Chondrocyte (in vitro differentiated cells): ENCODE data around the gene PLCH1. TPM values are rescaled to one million over a fixed set of nuclear protein-coding genes. Genes with fewer than 3 reads are reported as not detected.

Experiments used
- DNase-seq: peaks from one replicate; pipeline ENCODE4 v3.0.0; 2021; ENCODE audit warnings: mixed read lengths, low spot score
- H3K27ac Mint-ChIP-seq: one replicate; pipeline ENCODE4 v1.8.0; 2021; ENCODE audit warnings: mild to moderate bottlenecking, moderate library complexity, mixed read lengths; ENCODE audit not compliant: unreplicated experiment
- H3K27me3 Mint-ChIP-seq: 2 replicates; pipeline ENCODE4 v1.8.0; 2021; ENCODE audit warnings: low read depth, mixed read lengths
- H3K36me3 Mint-ChIP-seq: 2 replicates; pipeline ENCODE4 v1.8.0; 2021; ENCODE audit warnings: low read depth, mixed read lengths
- H3K4me1 Mint-ChIP-seq: 2 replicates; pipeline ENCODE4 v1.8.0; 2021; ENCODE audit warnings: low read depth, mild to moderate bottlenecking, mixed read lengths
- H3K4me3 Mint-ChIP-seq: one replicate; pipeline ENCODE4 v1.8.0; 2021; ENCODE audit warnings: mild to moderate bottlenecking, moderate library complexity, mixed read lengths; ENCODE audit not compliant: unreplicated experiment
- H3K9me3 Mint-ChIP-seq: 2 replicates; pipeline ENCODE4 v1.8.0; 2021; ENCODE audit warnings: low read depth, mixed read lengths
- CTCF ChIP-seq: fragments of 200-600 bp; sonication (generic); IDR thresholded peaks from 2 replicates; pipeline ENCODE4 v1.5.0; 2021; ENCODE audit warnings: antibody characterized with exemption, mild to moderate bottlenecking, moderate library complexity
- total RNA-seq: library from RNA; stranded (reverse); gene quantifications from 3 replicates; pipeline ENCODE4 v1.2.1, GENCODE V29; 2021

Gene PLCH1
- total RNA-seq, 1 donor from 2014 or later, result 0.17 TPM

- Mint-ChIP-seq H3K27ac (no peak overlapping the region), H3K4me3 (no peak overlapping the region), H3K4me1 (no peaks in the 10 kb centered on the region), H3K9me3 (no peaks in the 10 kb centered on the region), H3K36me3 (no peaks in the 10 kb centered on the region), H3K27me3 (peaks cover 4% of the 10 kb centered on the region)
- no peak for TF ChIP-seq CTCF
- DNase-seq, result no peak
Measured at GRCh38 chr3:155326901-155327300, 418.0 kb downstream of the PLCH1 start.

- DNase-seq, result no peak
- Mint-ChIP-seq H3K4me1 (no peaks in the 10 kb centered on the region), H3K4me3 (no peak overlapping the region), H3K27ac (no peak overlapping the region), H3K27me3 (peaks cover 4% of the 10 kb centered on the region), H3K9me3 (no peaks in the 10 kb centered on the region), H3K36me3 (no peaks in the 10 kb centered on the region)
- TF ChIP-seq CTCF, result no peak
Measured at GRCh38 chr3:155326244-155326643, 418.6 kb downstream of the PLCH1 start.

Other genes with a start within 250 kb of the PLCH1 start
- 4.1 to 5.1 TPM (median 4.7 TPM) in 3 replicates for gene C3orf33, start 61.2 kb upstream of the PLCH1 start, total RNA-seq
- gene SLC33A1, start 109.4 kb upstream of the PLCH1 start, total RNA-seq, result 30.0 to 39.5 TPM (median 31.3 TPM) in 3 replicates
- 56.0 to 66.8 TPM (median 56.4 TPM) in 3 replicates for gene GMPS, start 125.6 kb upstream of the PLCH1 start, total RNA-seq